Astrocyte (in vitro differentiated cells and primary cell): ENCODE results near the gene DUOXA1. TPM values are rescaled to one million over a fixed set of nuclear protein-coding genes. Genes with fewer than 3 reads are reported as not detected.

Experiments used
- DNase-seq: peaks from one replicate; pipeline ENCODE4 v3.0.0-alpha.2; 2010; ENCODE audit warnings: low read depth
- FAIRE-seq: peaks from 2 replicates; lab custom pipeline; 2011; peaks lifted over from hg19 to GRCh38; lab: Jason Lieb, UNC
- H2AFZ ChIP-seq: 2 replicates; pipeline ENCODE4 v1.6.0; 2012; ENCODE audit warnings: low read depth, low read length, inconsistent platforms
- H3K27ac ChIP-seq: 2 replicates; pipeline ENCODE4 v1.5.1; 2011; ENCODE audit warnings: low read depth, low read length, inconsistent platforms
- H3K27me3 ChIP-seq: 2 replicates; pipeline ENCODE4 v1.6.0; 2011; ENCODE audit warnings: low read length, inconsistent platforms; ENCODE audit not compliant: insufficient read depth
- H3K36me3 ChIP-seq: 2 replicates; pipeline ENCODE4 v1.5.1; 2011; ENCODE audit warnings: low read length, inconsistent platforms; ENCODE audit not compliant: insufficient read depth
- H3K4me1 ChIP-seq: 2 replicates; pipeline ENCODE4 v1.5.1; 2011; ENCODE audit warnings: low read length, inconsistent platforms; ENCODE audit not compliant: insufficient read depth
- H3K4me2 ChIP-seq: 2 replicates; pipeline ENCODE4 v1.6.0; 2012; ENCODE audit warnings: low read length, inconsistent platforms
- H3K4me3 ChIP-seq: 2 replicates; pipeline ENCODE4 v1.5.1; 2011; ENCODE audit warnings: low read depth, mild to moderate bottlenecking, low read length, inconsistent platforms; ENCODE audit not compliant: insufficient read depth
- H3K79me2 ChIP-seq: 2 replicates; pipeline ENCODE4 v1.6.0; 2012; ENCODE audit warnings: mild to moderate bottlenecking, low read length, inconsistent platforms; ENCODE audit not compliant: insufficient read depth
- H3K9ac ChIP-seq: 2 replicates; pipeline ENCODE4 v1.6.0; 2012; ENCODE audit warnings: mild to moderate bottlenecking, low read length, inconsistent platforms
- H3K9me3 ChIP-seq: 2 replicates; pipeline ENCODE4 v1.5.1; 2012; ENCODE audit warnings: low read depth, mild to moderate bottlenecking, low read length, inconsistent platforms; ENCODE audit not compliant: insufficient read depth
- H4K20me1 ChIP-seq: 2 replicates; pipeline ENCODE4 v1.6.0; 2012; ENCODE audit warnings: low read length, inconsistent platforms; ENCODE audit not compliant: insufficient read depth
- H3K27ac Mint-ChIP-seq: one replicate; pipeline ENCODE4 v1.8.0; 2021; ENCODE audit warnings: mild to moderate bottlenecking, mixed read lengths; ENCODE audit not compliant: unreplicated experiment
- H3K27me3 Mint-ChIP-seq: one replicate; pipeline ENCODE4 v1.8.0; 2021; ENCODE audit warnings: low read depth, mixed read lengths; ENCODE audit not compliant: unreplicated experiment
- H3K36me3 Mint-ChIP-seq: one replicate; pipeline ENCODE4 v1.8.0; 2021; ENCODE audit warnings: low read depth, mixed read lengths; ENCODE audit not compliant: unreplicated experiment
- H3K4me1 Mint-ChIP-seq: one replicate; pipeline ENCODE4 v1.8.0; 2021; ENCODE audit warnings: low read depth, mixed read lengths; ENCODE audit not compliant: unreplicated experiment
- H3K4me3 Mint-ChIP-seq: one replicate; pipeline ENCODE4 v1.8.0; 2021; ENCODE audit warnings: mild to moderate bottlenecking, moderate library complexity, mixed read lengths; ENCODE audit not compliant: unreplicated experiment
- H3K9me3 Mint-ChIP-seq: one replicate; pipeline ENCODE4 v1.8.0; 2021; ENCODE audit warnings: mild to moderate bottlenecking, mixed read lengths; ENCODE audit not compliant: unreplicated experiment
- CTCF ChIP-seq: IDR thresholded peaks from 2 replicates; pipeline ENCODE4 v1.5.1; 2011; ENCODE audit warnings: low read depth, mild to moderate bottlenecking, inconsistent platforms, low read length, moderate library complexity; ENCODE audit not compliant: insufficient read depth
- EZH2 ChIP-seq: IDR thresholded peaks from 2 replicates; pipeline ENCODE4 v1.6.1; 2012; ENCODE audit warnings: mild to moderate bottlenecking, low read length, inconsistent platforms; ENCODE audit not compliant: insufficient read depth
- total RNA-seq: library from RNA; stranded (reverse); gene quantifications from 2 replicates; pipeline ENCODE4 v1.2.1, GENCODE V29; 2021

DUOXA1 gene
- total RNA-seq, 1 donor from 2014 or later, result 0.66 TPM

GRCh38 chr15:45122719-45123118 is 7.0 kb downstream of the DUOXA1 start:
- DNase-seq (no peak), FAIRE-seq (no peak)
- Mint-ChIP-seq H3K4me3 (no peak overlapping the region), H3K27me3 (peaks cover 39% of the 10 kb centered on the region), H3K4me1 (peaks cover 16% of the 10 kb centered on the region), H3K9me3 (no peaks in the 10 kb centered on the region), H3K27ac (no peak overlapping the region), H3K36me3 (no peaks in the 10 kb centered on the region)
- H3K36me3 ChIP-seq, result no peaks in the 10 kb centered on the region
- H2AFZ ChIP-seq, result no peak overlapping the region
- no peaks in the 10 kb centered on the region for H4K20me1 ChIP-seq
- no peak overlapping the region for H3K9ac ChIP-seq
- H3K79me2 ChIP-seq, result no peaks in the 10 kb centered on the region
- TF ChIP-seq EZH2, result no peak
- no peaks in the 10 kb centered on the region for H3K9me3 ChIP-seq
- no peak overlapping the region for H3K4me2 ChIP-seq
- H3K4me3 ChIP-seq, result no peak overlapping the region
- H3K27me3 ChIP-seq, result peaks cover 22% of the 10 kb centered on the region
- H3K27ac ChIP-seq, result no peak overlapping the region
- peaks cover 9% of the 10 kb centered on the region for H3K4me1 ChIP-seq

GRCh38 chr15:45121706-45122417 is 7.8 kb downstream of the DUOXA1 start:
- peak overlapping the region; percentile 55 for H3K27ac Mint-ChIP-seq
- peaks cover 9% of the 10 kb centered on the region for H3K4me1 ChIP-seq
- no peaks in the 10 kb centered on the region for H3K79me2 ChIP-seq
- peak; percentile 71 for FAIRE-seq
- peak overlapping the region; percentile 15 for H3K9ac ChIP-seq
- peaks cover 25% of the 10 kb centered on the region for H3K27me3 ChIP-seq
- peaks cover 16% of the 10 kb centered on the region for H3K4me1 Mint-ChIP-seq
- H2AFZ ChIP-seq, result peak overlapping the region; percentile 44
- H3K36me3 Mint-ChIP-seq, result no peaks in the 10 kb centered on the region
- TF ChIP-seq EZH2 (no peak), CTCF (no peak)
- no peaks in the 10 kb centered on the region for H3K9me3 ChIP-seq
- H3K4me3 ChIP-seq, result no peak overlapping the region
- DNase-seq, result peak; percentile 87
- no peaks in the 10 kb centered on the region for H4K20me1 ChIP-seq
- peaks cover 42% of the 10 kb centered on the region for H3K27me3 Mint-ChIP-seq
- H3K27ac ChIP-seq, result no peak overlapping the region
- no peak overlapping the region for H3K4me3 Mint-ChIP-seq
- peak overlapping the region; percentile 72 for H3K4me2 ChIP-seq
- no peaks in the 10 kb centered on the region for H3K36me3 ChIP-seq
- H3K9me3 Mint-ChIP-seq, result no peaks in the 10 kb centered on the region

- H3K4me1 ChIP-seq, result peaks cover 9% of the 10 kb centered on the region
- no peak overlapping the region for H2AFZ ChIP-seq
- TF ChIP-seq CTCF (no peak), EZH2 (no peak)
- H3K27me3 ChIP-seq, result peaks cover 30% of the 10 kb centered on the region
- no peaks in the 10 kb centered on the region for H3K9me3 ChIP-seq
- Mint-ChIP-seq H3K9me3 (no peaks in the 10 kb centered on the region), H3K27ac (no peak overlapping the region), H3K36me3 (no peaks in the 10 kb centered on the region), H3K27me3 (peaks cover 42% of the 10 kb centered on the region), H3K4me3 (no peak overlapping the region), H3K4me1 (peaks cover 16% of the 10 kb centered on the region)
- H3K36me3 ChIP-seq, result no peaks in the 10 kb centered on the region
- peak; percentile 13 for FAIRE-seq
- H3K9ac ChIP-seq, result no peak overlapping the region
- DNase-seq, result no peak
- no peak overlapping the region for H3K27ac ChIP-seq
- no peak overlapping the region for H3K4me3 ChIP-seq
- no peaks in the 10 kb centered on the region for H3K79me2 ChIP-seq
- no peaks in the 10 kb centered on the region for H4K20me1 ChIP-seq
- H3K4me2 ChIP-seq, result no peak overlapping the region
These were observed 8.7 kb downstream of the DUOXA1 start for GRCh38 chr15:45121020-45121419.
